GM06990 (cell line): ENCODE data around the gene ANXA9.

Experiments
- DNase-seq: peaks from one replicate; pipeline ENCODE4 v3.0.0-alpha.2; 2011; ENCODE audit not compliant: insufficient read length; ENCODE audit errors: extremely low read depth
- H3K27me3 ChIP-seq: replicated peaks from 2 replicates; pipeline ENCODE4 v1.6.0; 2011; ENCODE audit warnings: low read length; ENCODE audit not compliant: control insufficient read depth, insufficient read depth
- H3K36me3 ChIP-seq: 2 replicates; pipeline ENCODE4 v1.5.1; 2011; ENCODE audit warnings: low read length; ENCODE audit not compliant: control insufficient read depth, insufficient read depth
- H3K4me3 ChIP-seq: replicated peaks from 2 replicates; pipeline ENCODE4 v1.5.1; 2011; ENCODE audit warnings: low read depth, mild to moderate bottlenecking, control low read depth, low read length
- CTCF ChIP-seq: IDR thresholded peaks from 2 replicates; pipeline ENCODE4 v1.5.1; 2011; ENCODE audit warnings: low read length, control low read depth, mild to moderate bottlenecking, inconsistent platforms; ENCODE audit not compliant: insufficient read depth, poor library complexity, severe bottlenecking

The ANXA9 gene

GRCh38 chr1:151006327-151007052 is 24.4 kb downstream of the ANXA9 start, which contains the start of gene MINDY1:
Gene MINDY1 (minus strand): TSS chr1:151006902. CDS start chr1:151002617, 4,285 bp downstream.
- Histone ChIP-seq H3K4me3 (peak within 1 kb of the TSS; percentile 60), H3K36me3 (no peaks in the 10 kb centered on the region), H3K27me3 (no peaks in the 10 kb centered on the region)
- peak; percentile 50 for DNase-seq
- TF ChIP-seq CTCF = peak; percentile 43

- DNase-seq = no peak
- H3K4me3 ChIP-seq = peak overlapping the region; percentile 92
- TF ChIP-seq CTCF = no peak
- no peaks in the 10 kb centered on the region for H3K27me3 ChIP-seq
- no peaks in the 10 kb centered on the region for H3K36me3 ChIP-seq
Measured at GRCh38 chr1:151007853-151008243, 25.8 kb downstream of the ANXA9 start.

- DNase-seq = peak; percentile 98
- Histone ChIP-seq H3K36me3 (no peaks in the 10 kb centered on the region), H3K4me3 (peak within 1 kb of the TSS; percentile 92), H3K27me3 (no peaks in the 10 kb centered on the region)
- TF ChIP-seq CTCF = no peak
Measured at GRCh38 chr1:151008244-151009205, 26.4 kb downstream of the ANXA9 start, which contains the start of gene PRUNE1. Gene PRUNE1 (plus strand): TSS chr1:151008449. CDS start chr1:151008633, 184 bp downstream.

GRCh38 chr1:151009206-151009587 is 27.1 kb downstream of the ANXA9 start:
- no peak for DNase-seq
- Histone ChIP-seq H3K4me3 (peak overlapping the region; percentile 92), H3K27me3 (no peaks in the 10 kb centered on the region), H3K36me3 (no peaks in the 10 kb centered on the region)
- no peak for TF ChIP-seq CTCF

GRCh38 chr1:151009674-151010345 is 27.7 kb downstream of the ANXA9 start:
- no peak for DNase-seq
- H3K36me3 ChIP-seq = no peaks in the 10 kb centered on the region
- no peaks in the 10 kb centered on the region for H3K27me3 ChIP-seq
- TF ChIP-seq CTCF = no peak
- H3K4me3 ChIP-seq = no peak overlapping the region
